SJSA1 (cell line): ENCODE measurements around the gene CYP46A1. TPM values are rescaled to one million over a fixed set of nuclear protein-coding genes. Genes with fewer than 3 reads are reported as not detected.
A peak's percentile ranks its signal among the peaks of the same experiment; 100 is the strongest.
"Not testable (repeated sequence)": the region's sequence is repeated elsewhere in the genome, so short reads cannot be mapped to it uniquely, and the experiment has no call there.

ENCODE experiments used
- DNase-seq, 2 experiments: peaks; one replicate each; pipeline ENCODE4 v3.0.0-alpha.2; 2015 to 2020; ENCODE audit warnings: low spot score in 2 of 2, low read depth in 1 of 2
- H3K27ac ChIP-seq: fragments of 250-450 bp; sonication (Bioruptor Pico); 2 replicates; pipeline ENCODE4 v1.5.1; 2020; ENCODE audit warnings: mild to moderate bottlenecking, moderate library complexity
- H3K27me3 ChIP-seq: fragments of 250-450 bp; sonication (Bioruptor Pico); replicated peaks from 2 replicates; pipeline ENCODE4 v1.5.1; 2020; ENCODE audit warnings: mild to moderate bottlenecking, moderate library complexity
- H3K36me3 ChIP-seq: fragments of 250-450 bp; sonication (Bioruptor Pico); 2 replicates; pipeline ENCODE4 v1.5.1; 2020; ENCODE audit warnings: mild to moderate bottlenecking
- H3K4me1 ChIP-seq: fragments of 250-450 bp; sonication (Bioruptor Pico); replicated peaks from 2 replicates; pipeline ENCODE4 v1.6.1; 2021; ENCODE audit warnings: mild to moderate bottlenecking
- H3K4me3 ChIP-seq: fragments of 250-450 bp; sonication (Bioruptor Pico); 2 replicates; pipeline ENCODE4 v1.5.1; 2020; ENCODE audit warnings: mild to moderate bottlenecking
- H3K9me3 ChIP-seq: fragments of 250-450 bp; sonication (Bioruptor Pico); replicated peaks from 2 replicates; pipeline ENCODE4 v1.5.1; 2020; ENCODE audit warnings: mild to moderate bottlenecking
- total RNA-seq: library from RNA; depleted of rRNA; stranded (reverse); fragments of >200 nt; shearing (Covaris generic); gene quantifications from 2 replicates; pipeline ENCODE4 v1.2.3, GENCODE V29; 2014; rRNA removed

CYP46A1 gene
- total RNA-seq = 0.21 and 0.22 TPM in 2 replicates

DNA sequence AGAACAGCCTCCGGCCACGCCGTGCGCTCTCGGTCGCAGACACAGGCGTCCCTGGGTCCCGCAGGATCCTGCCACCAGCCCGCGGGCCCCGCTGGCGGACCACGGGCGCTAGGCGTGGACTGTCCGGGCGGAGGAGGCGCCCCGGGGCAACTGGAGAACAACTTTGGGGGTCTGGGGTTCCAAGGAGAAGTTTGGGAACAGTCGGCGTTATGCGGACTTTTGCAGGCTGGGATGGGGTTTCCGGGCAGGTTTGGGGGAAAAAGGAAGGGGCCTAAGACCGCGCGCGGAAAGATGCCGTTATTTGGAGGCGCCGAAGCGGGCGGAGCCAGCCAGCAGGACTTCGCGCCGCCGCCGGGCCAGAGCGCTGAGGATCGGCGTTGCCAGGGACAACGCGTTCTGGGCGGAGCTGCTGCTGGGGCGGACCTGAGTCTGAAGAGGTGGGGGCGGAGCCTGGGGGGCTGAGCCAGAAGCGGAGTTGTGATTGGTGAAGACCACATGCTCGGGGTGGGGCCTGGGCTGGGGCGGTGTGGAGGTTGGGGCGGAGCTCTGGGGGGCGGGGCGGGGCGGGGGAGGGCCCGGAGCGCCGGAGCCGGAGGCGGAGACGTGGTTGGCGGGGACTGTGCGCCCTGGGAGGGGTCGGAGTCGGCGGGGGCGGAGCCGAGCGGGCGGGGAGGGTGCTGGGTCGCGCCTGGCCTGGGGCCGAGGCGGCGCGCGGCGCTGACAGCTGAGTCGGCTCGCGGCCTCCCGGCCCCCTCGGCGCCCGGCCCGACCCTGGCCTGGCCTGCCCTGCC is at the start of gene CYP46A1:
CYP46A1 (plus strand) TSS at position 680 of the 791 bp plus-strand sequence. CDS start 120 bp downstream, outside the sequence.
- peaks cover 14% of the 10 kb centered on the region for H3K4me1 ChIP-seq
- H3K27ac ChIP-seq = peak within 1 kb of the TSS; percentile 79
- no peaks in the 10 kb centered on the region for H3K9me3 ChIP-seq
- H3K27me3 ChIP-seq = no peaks in the 10 kb centered on the region
- peak; percentile 91 to 100 for DNase-seq
- H3K36me3 ChIP-seq = no peaks in the 10 kb centered on the region
- peak within 1 kb of the TSS; percentile 58 for H3K4me3 ChIP-seq

DNA sequence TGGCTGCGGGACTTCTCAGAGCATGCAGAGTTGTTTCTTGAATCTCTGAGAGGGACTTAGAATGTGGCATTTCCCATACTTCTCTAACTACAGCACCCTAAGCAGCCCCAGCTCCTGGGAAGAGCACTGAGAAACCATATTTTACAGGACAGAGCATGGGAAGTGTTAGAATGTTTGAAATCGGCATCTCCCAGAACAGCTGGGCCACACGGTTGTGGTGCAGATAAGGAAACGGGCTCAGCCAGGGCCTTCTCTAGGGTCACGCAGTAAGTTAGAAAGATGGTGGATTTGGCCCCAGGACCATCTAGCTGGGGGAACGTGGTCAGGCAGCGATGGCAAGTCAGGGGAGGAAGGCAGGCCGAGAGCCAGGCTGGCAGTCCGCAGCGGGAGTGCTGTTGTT is 49.7 kb upstream of the CYP46A1 start:
- no peak overlapping the region for H3K4me3 ChIP-seq
- H3K27me3 ChIP-seq = no peaks in the 10 kb centered on the region
- H3K4me1 ChIP-seq = no peaks in the 10 kb centered on the region
- H3K27ac ChIP-seq = no peak overlapping the region
- no peak for DNase-seq
- H3K36me3 ChIP-seq = no peaks in the 10 kb centered on the region
- no peaks in the 10 kb centered on the region for H3K9me3 ChIP-seq

DNA sequence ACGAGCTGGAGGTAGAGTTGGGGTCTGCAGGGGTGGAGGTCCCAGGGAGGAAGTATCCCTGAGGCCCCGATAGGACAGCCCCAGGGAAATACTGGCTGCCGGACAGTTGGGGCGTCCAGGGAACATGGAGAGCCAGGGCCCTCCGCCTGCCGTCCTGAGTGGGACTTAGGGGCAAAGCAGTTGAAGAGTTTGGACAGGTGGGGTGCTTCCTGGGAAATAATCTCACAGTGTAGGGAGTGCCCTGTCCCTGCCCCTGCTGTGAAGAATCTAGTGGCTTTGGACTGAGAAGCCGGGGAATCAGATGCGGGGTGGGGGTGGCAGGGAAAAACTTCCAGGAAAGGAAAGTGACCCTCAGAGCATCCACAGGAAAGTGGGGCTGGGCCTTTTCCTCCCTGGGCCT is 49.0 kb upstream of the CYP46A1 start:
- H3K36me3 ChIP-seq = no peaks in the 10 kb centered on the region
- H3K9me3 ChIP-seq = no peaks in the 10 kb centered on the region
- H3K4me3 ChIP-seq = no peak overlapping the region
- no peaks in the 10 kb centered on the region for H3K4me1 ChIP-seq
- no peak for DNase-seq
- no peaks in the 10 kb centered on the region for H3K27me3 ChIP-seq
- no peak overlapping the region for H3K27ac ChIP-seq

DNA sequence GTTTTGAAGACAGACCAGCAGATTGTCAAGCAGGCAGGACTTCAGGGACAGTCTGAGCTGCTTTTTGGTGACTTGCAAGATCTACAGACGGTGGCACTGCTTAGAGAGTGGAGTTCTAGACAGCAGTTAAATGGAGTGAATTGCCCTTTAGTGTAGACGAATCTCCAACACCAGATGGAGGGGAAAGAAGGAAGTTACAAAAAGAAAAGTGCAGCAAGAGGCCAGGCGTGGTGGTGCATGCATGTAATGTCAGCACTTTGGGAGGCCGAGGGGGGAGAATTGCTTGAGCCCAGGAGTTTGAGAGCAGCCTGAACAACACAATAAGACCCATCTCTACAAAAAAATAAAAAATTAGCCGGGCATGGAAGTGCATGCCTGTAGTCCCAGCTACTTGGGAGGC is 47.6 kb upstream of the CYP46A1 start:
- H3K27ac ChIP-seq = no peak overlapping the region
- H3K36me3 ChIP-seq = no peaks in the 10 kb centered on the region
- no peak for DNase-seq
- H3K4me1 ChIP-seq = no peaks in the 10 kb centered on the region
- H3K4me3 ChIP-seq = no peak overlapping the region
- no peaks in the 10 kb centered on the region for H3K9me3 ChIP-seq
- H3K27me3 ChIP-seq = no peaks in the 10 kb centered on the region

DNA sequence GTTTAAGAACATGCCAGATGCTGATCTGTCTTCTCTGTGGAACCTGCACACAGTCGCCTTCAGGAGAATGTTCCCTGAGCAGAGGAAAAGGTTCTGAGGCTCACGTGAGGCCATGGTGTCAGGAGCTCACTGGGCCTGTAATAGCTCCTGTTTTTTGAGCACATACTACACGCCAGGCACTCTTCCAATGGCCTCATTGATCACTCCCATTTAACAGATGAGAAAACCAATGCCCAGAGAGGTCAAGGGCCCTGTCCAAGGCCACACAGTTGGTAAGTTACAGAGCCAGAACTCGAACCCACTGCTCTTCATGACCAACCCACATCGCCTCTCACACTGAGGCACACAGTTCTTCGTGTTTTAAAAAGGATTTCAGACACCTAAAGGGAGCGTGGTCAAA is 46.5 kb upstream of the CYP46A1 start:
- H3K27me3 ChIP-seq = no peaks in the 10 kb centered on the region
- no peak overlapping the region for H3K27ac ChIP-seq
- no peaks in the 10 kb centered on the region for H3K9me3 ChIP-seq
- no peaks in the 10 kb centered on the region for H3K4me1 ChIP-seq
- no peaks in the 10 kb centered on the region for H3K36me3 ChIP-seq
- DNase-seq = no peak
- no peak overlapping the region for H3K4me3 ChIP-seq

DNA sequence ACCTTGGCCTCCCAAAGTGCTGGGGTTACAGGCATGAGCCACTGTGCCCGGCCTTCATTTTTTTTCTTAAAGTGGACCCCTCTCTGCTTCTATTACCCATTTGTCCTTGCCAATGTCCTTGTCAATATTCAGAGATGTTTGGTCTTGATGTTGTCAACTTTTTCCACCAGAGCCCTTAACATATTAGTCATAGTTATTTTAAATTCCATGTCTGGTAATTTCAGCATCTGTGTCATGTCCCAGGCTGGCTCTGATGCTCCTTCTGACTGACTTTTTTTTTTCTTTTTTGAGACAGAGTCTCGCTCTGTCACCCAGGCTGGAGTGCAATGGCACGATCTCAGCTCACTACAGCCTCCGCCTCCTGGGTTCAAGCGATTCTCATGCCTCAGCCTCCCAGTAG is 41.3 kb upstream of the CYP46A1 start:
- not testable (repeated sequence) for H3K36me3 ChIP-seq, H3K27me3 ChIP-seq, H3K27ac ChIP-seq, H3K9me3 ChIP-seq, H3K4me1 ChIP-seq, H3K4me3 ChIP-seq, DNase-seq

DNA sequence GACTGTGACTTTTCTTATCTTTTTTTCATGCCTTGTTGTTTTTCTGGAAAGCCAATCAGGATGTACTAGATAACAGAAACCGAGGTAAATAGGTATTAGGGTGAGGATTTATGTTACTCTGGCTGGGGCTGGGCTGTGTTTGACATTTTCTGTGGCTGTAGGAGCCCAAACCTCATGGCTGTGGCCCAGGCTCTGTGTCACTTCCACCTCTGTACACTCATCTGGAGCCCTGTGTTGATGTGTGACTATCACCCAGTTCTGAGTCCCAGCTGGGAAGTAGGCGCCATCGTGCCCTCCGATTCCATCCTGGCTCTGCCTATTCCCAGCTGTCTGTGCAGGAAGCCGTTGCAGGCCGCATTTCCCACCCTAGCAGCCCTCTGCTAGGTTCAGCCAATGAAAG is 40.8 kb upstream of the CYP46A1 start:
- Histone ChIP-seq H3K27me3 (peaks cover 6% of the 10 kb centered on the region; the same call in 1 of the 2 replicates), H3K36me3 (no peaks in the 10 kb centered on the region), H3K9me3 (no peaks in the 10 kb centered on the region), H3K27ac (no peak overlapping the region), H3K4me3 (no peak overlapping the region), H3K4me1 (peaks cover 6% of the 10 kb centered on the region)
- no peak for DNase-seq

DNA sequence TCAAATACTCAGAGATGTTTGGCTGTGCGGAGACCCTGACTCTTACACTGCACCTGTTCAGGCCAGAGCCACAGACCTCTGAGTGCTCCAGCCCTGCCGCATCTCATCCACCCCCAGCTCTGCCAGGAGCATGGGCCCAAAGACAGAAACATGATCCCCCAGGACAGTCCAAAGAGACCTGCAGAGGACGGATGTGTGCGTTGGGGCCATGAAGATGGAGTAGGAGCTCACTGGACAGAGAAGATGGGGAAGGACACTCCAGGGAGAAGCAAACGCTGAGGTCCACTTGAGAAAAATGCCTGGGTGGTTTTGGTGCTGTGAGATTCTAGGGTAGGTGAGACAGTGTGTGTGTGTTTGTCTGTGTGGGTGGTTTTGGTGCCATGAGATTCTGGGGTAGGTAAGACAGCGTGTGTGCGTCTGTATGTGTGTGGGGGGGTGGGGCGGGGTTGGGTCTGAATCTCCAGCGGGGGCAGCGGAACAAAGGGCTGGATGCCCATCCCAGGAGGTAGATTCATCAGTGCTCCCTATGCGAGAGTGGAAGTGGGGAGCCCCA is 40.0 kb upstream of the CYP46A1 start:
- H3K27me3 ChIP-seq = peaks cover 6% of the 10 kb centered on the region; the same call in 1 of the 2 replicates
- no peak overlapping the region for H3K27ac ChIP-seq
- H3K9me3 ChIP-seq = no peaks in the 10 kb centered on the region

DNA sequence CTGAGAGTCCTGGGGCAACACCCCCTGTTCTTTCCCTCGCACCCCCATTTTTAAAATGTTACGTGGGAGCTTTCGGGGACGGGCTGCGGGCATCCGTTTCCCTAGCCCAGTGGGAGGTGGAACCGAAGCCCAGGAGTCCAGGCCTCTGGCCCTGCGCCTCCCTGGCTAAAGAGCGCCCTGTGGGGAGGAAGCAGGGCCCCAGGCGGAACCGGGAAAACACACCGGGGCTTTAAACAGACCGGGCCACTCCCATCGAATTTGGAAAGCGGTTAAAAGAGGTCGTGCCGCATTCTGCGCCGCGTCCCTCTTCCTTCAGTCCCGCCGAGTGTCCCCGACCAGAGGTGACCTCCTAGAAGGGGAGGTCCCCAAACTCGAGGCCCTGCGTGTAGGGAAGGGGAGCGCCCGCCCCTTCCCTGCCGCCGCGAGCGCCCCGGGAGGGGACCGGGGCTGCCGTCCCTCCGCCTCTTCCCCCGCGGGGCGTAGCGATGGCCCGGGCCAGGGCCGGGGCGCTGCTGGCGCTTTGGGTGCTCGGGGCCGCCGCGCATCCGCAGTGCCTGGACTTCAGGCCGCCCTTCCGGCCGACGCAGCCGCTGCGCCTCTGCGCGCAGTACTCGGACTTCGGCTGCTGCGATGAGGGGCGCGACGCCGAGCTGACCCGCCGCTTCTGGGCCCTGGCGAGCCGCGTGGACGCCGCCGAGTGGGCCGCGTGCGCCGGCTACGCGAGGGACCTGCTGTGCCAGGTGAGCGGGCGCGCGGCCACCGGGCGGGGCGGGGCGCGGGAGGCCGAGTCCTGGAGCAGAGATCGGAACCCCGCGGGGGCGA is 39.2 kb upstream of the CYP46A1 start, which contains the start of gene HHIPL1:
HHIPL1 (plus strand) TSS at position 407 of the 822 bp plus-strand sequence; CDS start at position 486, 79 bp downstream.
- peaks cover 6% of the 10 kb centered on the region; the same call in 1 of the 2 replicates for H3K27me3 ChIP-seq
- H3K9me3 ChIP-seq = no peaks in the 10 kb centered on the region
- no peak within 1 kb of the TSS for H3K27ac ChIP-seq
- DNase-seq = no peak
- no peaks in the 10 kb centered on the region for H3K36me3 ChIP-seq
- peaks cover 6% of the 10 kb centered on the region for H3K4me1 ChIP-seq
- peak within 1 kb of the TSS; percentile 25 for H3K4me3 ChIP-seq

More for the DNA sequence above, 40.0 kb upstream of the CYP46A1 start:
- Histone ChIP-seq H3K36me3 (no peaks in the 10 kb centered on the region), H3K4me1 (peaks cover 6% of the 10 kb centered on the region), H3K4me3 (no peak overlapping the region)
- no peak for DNase-seq

DNA sequence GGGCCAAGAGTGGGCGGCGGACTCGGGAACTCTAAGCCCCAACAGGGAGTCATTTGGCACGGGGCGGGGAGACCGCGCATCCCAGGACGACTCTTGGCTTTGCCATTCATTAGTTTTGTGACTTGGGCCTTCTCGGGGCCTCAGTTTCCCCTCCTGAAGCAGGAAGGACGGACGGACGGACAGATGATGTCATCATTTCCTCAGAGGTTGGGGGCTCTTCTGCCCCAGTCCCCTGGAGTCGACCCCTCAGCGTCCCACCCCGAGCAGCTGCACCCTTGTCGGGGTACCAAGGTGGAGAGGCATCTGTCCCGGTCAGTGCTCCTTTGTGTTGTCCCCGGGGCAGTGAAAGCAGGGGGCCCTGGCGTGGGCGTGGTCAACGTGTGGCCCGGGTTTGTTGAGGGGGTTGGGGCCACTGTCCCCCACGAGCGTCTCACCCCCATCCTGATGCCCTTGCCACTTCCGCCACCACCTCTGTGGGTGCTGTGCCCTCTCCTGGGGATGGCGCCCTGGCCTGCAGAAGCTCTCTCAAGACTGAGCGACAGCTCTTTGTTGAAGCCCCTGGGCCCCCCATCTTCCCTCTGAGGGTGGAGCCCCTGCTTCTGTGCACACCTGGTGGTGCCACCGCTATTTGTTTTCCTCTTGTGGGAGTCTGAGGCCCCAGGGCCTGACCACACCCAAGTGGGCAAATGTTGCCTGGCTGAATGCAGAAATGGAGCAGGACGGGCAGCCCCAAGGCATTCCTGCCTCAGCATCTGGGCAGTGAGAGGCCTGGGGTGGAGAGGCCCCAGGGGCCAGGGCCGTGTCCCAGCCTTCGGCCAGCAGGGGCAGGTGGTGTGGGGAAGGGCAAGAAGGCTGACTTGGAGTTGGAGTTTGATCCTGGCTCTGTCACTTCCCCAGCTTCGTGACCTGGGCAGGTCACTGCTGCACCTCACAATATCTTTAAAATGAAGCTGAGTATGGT is 38.3 kb upstream of the CYP46A1 start:
- peaks cover 6% of the 10 kb centered on the region for H3K4me1 ChIP-seq
- H3K27me3 ChIP-seq = peaks cover 6% of the 10 kb centered on the region; the same call in 1 of the 2 replicates
- no peak overlapping the region for H3K27ac ChIP-seq
- H3K4me3 ChIP-seq = peak overlapping the region; percentile 25
- no peaks in the 10 kb centered on the region for H3K9me3 ChIP-seq
- DNase-seq = no peak
- no peaks in the 10 kb centered on the region for H3K36me3 ChIP-seq

DNA sequence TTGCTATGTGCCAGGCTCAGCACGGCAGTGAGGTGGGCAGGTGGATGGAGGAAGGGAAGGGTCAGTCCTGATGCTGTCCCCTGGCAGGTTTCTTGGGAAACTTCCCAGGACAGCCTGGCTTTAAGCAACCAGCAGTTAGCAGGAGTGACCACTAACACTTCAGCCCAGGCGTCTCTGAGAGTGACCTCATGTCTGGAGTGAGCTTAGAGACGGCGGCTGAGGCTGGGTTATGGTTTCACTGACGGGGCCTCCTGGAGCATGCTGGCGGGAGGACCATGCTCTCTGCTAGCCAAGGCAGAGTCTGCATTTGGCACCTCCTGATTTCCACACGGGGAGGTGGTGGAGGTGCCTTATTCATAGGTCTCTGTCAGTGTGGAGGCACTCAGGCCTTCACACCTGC is 36.7 kb upstream of the CYP46A1 start:
- no peak overlapping the region for H3K4me3 ChIP-seq
- no peak overlapping the region for H3K27ac ChIP-seq
- H3K36me3 ChIP-seq = no peaks in the 10 kb centered on the region
- H3K4me1 ChIP-seq = peaks cover 6% of the 10 kb centered on the region
- no peak for DNase-seq
- no peaks in the 10 kb centered on the region for H3K9me3 ChIP-seq
- peaks cover 6% of the 10 kb centered on the region; the same call in 1 of the 2 replicates for H3K27me3 ChIP-seq

DNA sequence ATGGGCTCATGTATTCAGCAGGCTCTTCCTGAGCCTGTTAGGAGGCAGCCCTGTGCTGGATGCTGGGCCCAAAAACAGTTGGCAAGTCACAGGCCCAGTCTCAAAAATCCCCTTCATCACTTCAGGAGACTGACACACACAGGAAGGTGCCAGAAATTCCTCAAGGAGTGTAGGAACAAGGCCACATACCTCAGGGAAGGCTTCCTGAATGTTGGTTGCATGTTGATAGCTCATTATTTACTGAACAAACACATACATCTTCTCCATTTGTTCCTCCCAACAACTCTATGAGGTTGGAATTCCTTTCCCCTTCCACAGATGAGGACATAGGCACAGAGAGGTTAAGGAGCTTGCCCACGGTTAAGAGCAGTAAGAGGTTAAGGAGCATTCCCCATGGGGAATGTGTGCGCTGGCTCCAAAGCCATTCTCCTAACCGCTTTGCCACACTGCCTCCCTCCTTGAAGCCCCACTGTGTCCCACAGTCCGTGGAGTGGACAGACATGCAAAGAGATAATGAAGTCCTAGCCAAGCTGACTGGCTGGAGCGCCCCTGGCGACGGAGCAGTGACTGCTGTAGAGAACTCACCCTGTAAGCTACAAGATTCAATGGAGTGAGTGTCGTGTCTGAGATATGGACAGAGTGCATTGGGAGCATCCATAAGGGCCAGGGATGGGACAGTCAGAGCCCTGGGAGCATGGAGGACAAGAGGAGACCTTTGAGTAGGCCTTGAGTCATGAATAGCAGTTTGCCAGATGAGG is 35.9 kb upstream of the CYP46A1 start:
- H3K36me3 ChIP-seq = no peaks in the 10 kb centered on the region
- H3K4me3 ChIP-seq = no peak overlapping the region
- no peak overlapping the region for H3K27ac ChIP-seq
- H3K27me3 ChIP-seq = peaks cover 6% of the 10 kb centered on the region; the same call in 1 of the 2 replicates
- peaks cover 6% of the 10 kb centered on the region for H3K4me1 ChIP-seq
- DNase-seq = no peak
- H3K9me3 ChIP-seq = no peaks in the 10 kb centered on the region
